Gastroesophageal sphincter (tissue), 4 donors: ENCODE data around the gene HMGCL. TPM values are rescaled to one million over a fixed set of nuclear protein-coding genes. Genes with fewer than 3 reads are reported as not detected.
A peak's percentile ranks its signal among the peaks of the same experiment; 100 is the strongest.

ENCODE experiments used
- ATAC-seq: fragments of 150-250 bp; one replicate; pipeline ENCODE4 v1.9.1; 2016; ENCODE audit warnings: mild to moderate bottlenecking, moderate library complexity
- H3K27ac ChIP-seq, 4 donors: fragments of 200-600 bp; sonication (generic) in 3 of 4; 1 replicate in 3 of 4; 2 replicates in 1 of 4; pipeline ENCODE4 v1.5.1; 2016 to 2019
- H3K27me3 ChIP-seq: fragments of 200-600 bp; sonication (generic); one replicate; pipeline ENCODE4 v1.5.1; 2019
- H3K36me3 ChIP-seq, 2 donors: fragments of 200-600 bp; sonication (generic); one replicate each; pipeline ENCODE4 v1.5.1; 2019; ENCODE audit warnings: control low read depth in 1 of 2
- H3K4me1 ChIP-seq, 3 donors: fragments of 200-600 bp; sonication (generic); 1 replicate in 2 of 3; 2 replicates in 1 of 3; pipeline ENCODE4 v1.5.1; 2016 to 2019; ENCODE audit warnings: control low read depth in 2 of 3
- H3K4me3 ChIP-seq, 2 donors: fragments of 200-600 bp; sonication (generic); one replicate each; pipeline ENCODE4 v1.5.1; 2019; ENCODE audit warnings: mild to moderate bottlenecking in 1 of 2, moderate library complexity in 1 of 2
- H3K9me3 ChIP-seq, 3 donors: fragments of 200-600 bp; sonication (generic); one replicate each; pipeline ENCODE4 v1.5.1; 2017 to 2019; ENCODE audit warnings: control low read depth in 2 of 3
- CTCF ChIP-seq, 4 experiments: fragments of 200-600 bp in 2 of 4; fragments of 450-650 bp in 2 of 4; sonication (generic) in 1 of 4; IDR thresholded peaks; one replicate each; pipeline ENCODE4 v1.5.1; 2017 to 2019; ENCODE audit warnings: antibody characterized with exemption in 4 of 4, mild to moderate bottlenecking in 2 of 4, moderate library complexity in 2 of 4
- EP300 ChIP-seq: sonication (generic); formaldehyde crosslinking; IDR thresholded peaks from one replicate; pipeline ENCODE4 v1.6.1; 2017; ENCODE audit warnings: antibody characterized with exemption, mild to moderate bottlenecking
- POLR2A ChIP-seq, 2 donors: fragments of 450-650 bp; IDR thresholded peaks; one replicate each; pipeline ENCODE4 v1.6.1; 2017; ENCODE audit warnings: antibody characterized with exemption in 2 of 2, mild to moderate bottlenecking in 2 of 2, moderate library complexity in 1 of 2
- POLR2AphosphoS5 ChIP-seq: sonication (generic); formaldehyde crosslinking; IDR thresholded peaks from one replicate; pipeline ENCODE4 v1.6.1; 2017; ENCODE audit warnings: antibody characterized with exemption
- WGBS, 2 donors: methylation state at CpG; one replicate each; pipeline ENCODE4 v1.1.5; 2018; ENCODE audit warnings: low coverage in 1 of 2; 5-methylcytosine and 5-hydroxymethylcytosine counted together
- total RNA-seq, 4 donors: library from RNA; depleted of rRNA; stranded (reverse); fragments of >200 nt; gene quantifications; one replicate each; pipeline ENCODE4 v1.1.0, GENCODE V29; 2016

The HMGCL gene
- total RNA-seq, 4 donors from 2014 or later: 24.1 to 61.0 (median 47.2) TPM

GRCh38 chr1:23777979-23778814 lies 47.0 kb downstream of the HMGCL start, which contains the start of gene PITHD1:
PITHD1 (plus strand) TSS chr1:23778418; CDS start chr1:23778516, 98 bp downstream.
- Histone ChIP-seq H3K36me3 (peaks cover 0 to 33% of the 10 kb centered on the region in 2 donors), H3K27me3 (no peaks in the 10 kb centered on the region), H3K9me3 (no peaks in the 10 kb centered on the region), H3K27ac (peak within 1 kb of the TSS; percentile 76 to 95 (median 91)), H3K4me3 (peak within 1 kb of the TSS; percentile 73 to 99), H3K4me1 (peaks cover 0 to 55% (median 15%) of the 10 kb centered on the region in 3 donors)
- TF ChIP-seq EP300 (no peak), POLR2AphosphoS5 (peak; percentile 72), CTCF (IDR thresholded peaks at IDR 0.05) (peak in 1 of 4 experiments; percentile 9), POLR2A (IDR thresholded peaks at IDR 0.05) (peak; percentile 84 to 87)
- WGBS, 2 donors: 0% methylated on average over 12 of the region's 91 CpGs; no CpG with 5 or more reads in 1 of the 2 donors
- ATAC-seq: peak; percentile 94

DNA sequence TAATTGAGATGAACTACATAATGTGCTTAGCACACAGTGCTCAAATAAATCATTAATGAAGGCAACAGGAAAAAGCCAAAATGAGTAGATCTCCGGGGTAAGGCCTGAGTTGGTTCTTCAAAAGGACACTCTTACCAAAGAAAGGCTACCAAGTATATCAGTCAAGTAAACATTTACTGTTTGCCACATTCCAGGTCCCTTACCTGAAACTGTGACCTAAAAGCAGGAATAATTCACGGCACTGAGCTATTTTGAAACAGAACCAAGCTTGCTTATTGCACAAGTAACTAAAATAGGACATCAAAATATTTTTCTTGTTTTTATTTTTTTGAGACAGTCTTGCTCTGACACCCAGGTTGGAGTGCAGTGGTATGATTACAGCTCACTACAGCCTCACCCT lies 49.0 kb downstream of the HMGCL start:
- TF ChIP-seq POLR2A (IDR thresholded peaks at IDR 0.05) (no peak), EP300 (no peak), CTCF (IDR thresholded peaks at IDR 0.05) (no peak), POLR2AphosphoS5 (no peak)
- WGBS, 2 donors: 79 to 90% methylated on average over 2 of the region's 2 CpGs
- no peak for ATAC-seq
- Histone ChIP-seq H3K27ac (no peak overlapping the region), H3K4me3 (no peak overlapping the region), H3K36me3 (peaks cover 0 to 21% of the 10 kb centered on the region in 2 donors), H3K4me1 (peaks cover 0 to 60% (median 15%) of the 10 kb centered on the region in 3 donors), H3K27me3 (no peaks in the 10 kb centered on the region), H3K9me3 (no peaks in the 10 kb centered on the region)

- H3K27ac ChIP-seq: no peak overlapping the region
- no peak overlapping the region for H3K4me3 ChIP-seq
- no peak for TF ChIP-seq EP300
- no peak for TF ChIP-seq CTCF (IDR thresholded peaks at IDR 0.05)
- TF ChIP-seq POLR2AphosphoS5: no peak
- no peak for TF ChIP-seq POLR2A (IDR thresholded peaks at IDR 0.05)
- H3K9me3 ChIP-seq: no peaks in the 10 kb centered on the region
- H3K27me3 ChIP-seq: no peaks in the 10 kb centered on the region
- ATAC-seq: no peak
- H3K36me3 ChIP-seq: peaks cover 0 to 23% of the 10 kb centered on the region in 2 donors
- WGBS, 2 donors: 61 to 73% methylated on average over 4 to 6 of the region's 6 CpGs
- peaks cover 0 to 41% (median 9%) of the 10 kb centered on the region in 3 donors for H3K4me1 ChIP-seq
Measured at GRCh38 chr1:23774174-23774880, 50.9 kb downstream of the HMGCL start.

DNA sequence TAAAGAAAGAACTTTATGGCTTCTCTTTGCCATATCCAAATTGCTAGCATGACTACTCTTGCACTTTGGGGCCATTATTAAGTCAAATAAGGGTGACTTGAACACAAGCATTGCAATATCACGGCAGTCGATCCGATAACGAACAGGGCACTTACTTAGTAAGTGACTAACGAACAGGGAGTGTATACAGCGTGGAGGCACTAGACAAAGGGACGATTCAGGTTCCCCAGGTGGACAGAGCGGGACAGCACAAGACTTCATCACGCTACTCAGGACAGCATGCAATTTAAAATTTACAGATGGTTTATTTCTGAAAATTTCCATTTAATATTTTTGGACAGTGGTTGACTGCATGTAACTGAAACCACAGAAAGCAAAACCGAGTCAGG lies 52.4 kb downstream of the HMGCL start:
- no peaks in the 10 kb centered on the region for H3K27me3 ChIP-seq
- 84 to 87% methylated on average over 4 to 10 of the region's 10 CpGs for WGBS, 2 donors
- peaks cover 0 to 35% of the 10 kb centered on the region in 2 donors for H3K36me3 ChIP-seq
- no peak overlapping the region for H3K4me3 ChIP-seq
- no peaks in the 10 kb centered on the region for H3K9me3 ChIP-seq
- no peak for ATAC-seq
- peaks cover 0 to 34% (median 5%) of the 10 kb centered on the region in 3 donors for H3K4me1 ChIP-seq
- no peak for TF ChIP-seq POLR2AphosphoS5
- TF ChIP-seq CTCF (IDR thresholded peaks at IDR 0.05): no peak
- no peak for TF ChIP-seq EP300
- TF ChIP-seq POLR2A (IDR thresholded peaks at IDR 0.05): no peak
- H3K27ac ChIP-seq: no peak overlapping the region
